GM10266 (cell line): ENCODE data around the gene ZBTB9.

Experiments used
- DNase-seq: peaks from one replicate; pipeline ENCODE4 v3.0.0; 2012; ENCODE audit errors: extremely low spot score
- CTCF ChIP-seq: IDR thresholded peaks from 2 replicates; pipeline ENCODE4 v1.5.1; 2012; ENCODE audit warnings: mild to moderate bottlenecking, low read depth; ENCODE audit not compliant: control insufficient read depth, insufficient read depth; ENCODE audit errors: missing control alignments

The ZBTB9 gene

DNA sequence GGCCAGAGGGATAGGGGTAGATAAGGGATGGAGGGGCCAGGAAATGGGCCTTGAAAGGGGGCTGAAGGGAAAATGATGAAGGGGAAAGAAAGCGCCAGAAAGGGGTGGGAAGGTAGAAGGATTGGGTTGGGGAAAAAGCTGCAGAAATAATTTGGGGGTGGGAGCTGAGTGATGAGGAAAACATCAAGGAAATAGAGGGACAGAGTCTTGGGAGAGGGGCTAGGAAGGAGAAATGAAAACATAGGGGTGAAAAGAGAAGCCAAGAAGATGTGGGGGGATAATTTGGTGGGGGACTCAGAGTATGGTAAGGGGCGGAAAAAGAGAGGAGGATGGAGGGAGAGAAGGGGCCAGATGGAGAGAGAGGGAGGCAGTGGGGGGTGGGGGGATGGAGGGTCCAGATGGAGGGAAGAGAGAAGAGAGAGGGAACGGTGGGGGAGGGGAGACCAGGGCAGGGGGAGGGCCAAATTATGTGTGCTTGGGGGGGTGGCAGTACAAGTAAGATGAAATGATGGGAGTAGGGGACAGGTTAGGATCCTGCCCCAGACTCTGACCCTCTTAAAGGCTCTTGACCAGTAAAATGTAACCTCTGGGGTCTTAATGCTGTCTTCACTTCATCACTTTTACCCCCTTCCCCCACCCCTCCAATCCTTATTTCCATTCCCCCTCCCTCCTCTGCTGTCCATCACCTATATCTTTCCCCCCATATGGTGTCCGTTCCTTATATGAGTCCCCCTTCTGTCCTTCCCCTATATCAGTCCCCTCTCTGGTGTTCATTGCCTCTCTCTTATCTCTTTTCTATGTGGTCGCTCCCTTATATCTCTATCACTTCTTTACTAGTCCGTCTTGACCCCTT is 33.7 kb upstream of the ZBTB9 start:
- DNase-seq: no peak
- no peak for TF ChIP-seq CTCF

DNA sequence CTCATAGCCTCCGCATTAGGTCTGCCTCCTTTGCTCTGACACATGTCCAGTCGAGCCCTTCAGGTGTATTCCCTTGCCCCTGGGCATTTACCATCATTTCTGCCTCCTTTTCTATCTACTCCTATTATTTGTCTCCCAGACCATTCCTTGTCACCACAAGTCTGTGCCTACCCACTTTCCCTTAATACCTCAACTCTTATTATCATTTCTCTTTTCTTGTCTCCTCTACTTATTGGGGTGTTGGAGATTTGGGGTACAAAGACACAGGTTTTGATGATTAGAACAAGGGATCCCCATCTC is 33.1 kb upstream of the ZBTB9 start:
- DNase-seq: no peak
- no peak for TF ChIP-seq CTCF

GRCh38 chr6:33423777-33424176 is 30.6 kb upstream of the ZBTB9 start:
- no peak for TF ChIP-seq CTCF

GRCh38 chr6:33424855-33425667 is 29.3 kb upstream of the ZBTB9 start:
- no peak for TF ChIP-seq CTCF
- DNase-seq: no peak

More at GRCh38 chr6:33423777-33424176, 30.6 kb upstream of the ZBTB9 start:
- no peak for DNase-seq

GRCh38 chr6:33425668-33426577 is 28.5 kb upstream of the ZBTB9 start:
- DNase-seq: peak; percentile 92
- peak; percentile 85 for TF ChIP-seq CTCF

- peak; percentile 66 for DNase-seq
- no peak for TF ChIP-seq CTCF
Measured at GRCh38 chr6:33426590-33427511, 27.5 kb upstream of the ZBTB9 start.
